Left lobe of liver (tissue), 2 donors: Measurements from ENCODE around the gene KLHL15. TPM values are rescaled to one million over a fixed set of nuclear protein-coding genes. Genes with fewer than 3 reads are reported as not detected.
A peak's percentile ranks its signal among the peaks of the same experiment; 100 is the strongest.
"Not testable (repeated sequence)": the region's sequence is repeated elsewhere in the genome, so short reads cannot be mapped to it uniquely, and the experiment has no call there.

Experiments
- ATAC-seq: fragments of 200-7000 bp; cut with Tn5 transposase; one replicate; pipeline ENCODE4 v1.9.1; 2020; ENCODE audit warnings: mild to moderate bottlenecking, moderate library complexity
- DNase-seq: peaks from one replicate; pipeline ENCODE4 v3.0.0-alpha.2; 2020; ENCODE audit warnings: low spot score
- total RNA-seq: library from RNA; stranded (reverse); gene quantifications from one replicate; pipeline ENCODE4 v1.2.1, GENCODE V29; 2021
- donor health status: DM: no; HTN: no; CAD: no; lungs with moderate emphysema.
- donor health status: DM: no; HTN: yes; CAD: no.

Gene KLHL15
- total RNA-seq: 5.7 TPM

DNA sequence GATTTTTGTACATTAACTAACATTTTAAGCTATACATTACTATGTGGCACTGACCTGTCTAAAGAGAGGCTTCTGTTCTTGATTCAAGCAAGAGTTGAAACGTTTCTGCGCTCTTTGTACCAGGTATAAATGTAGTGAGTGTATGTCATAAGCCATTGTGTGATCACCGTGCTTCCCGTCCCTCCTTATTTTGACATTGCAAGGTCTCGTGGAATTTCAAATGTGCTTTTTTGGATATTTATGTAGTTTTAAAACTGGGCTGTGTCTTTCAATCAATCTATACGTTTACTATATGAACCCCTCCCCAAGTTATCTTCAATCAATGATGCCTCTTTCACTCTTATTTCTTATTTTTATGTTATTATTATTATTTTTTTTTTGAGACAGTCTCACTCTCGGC is at the start of gene KLHL15:
Gene KLHL15 (minus strand): TSS at position 101 of the 400 bp plus-strand sequence. CDS start 20,493 bp downstream, outside the sequence.
- ATAC-seq (no peak), DNase-seq (no peak)

- ATAC-seq: peak; percentile 62
- no peak for DNase-seq
Measured at GRCh38 chrX:24069877-24070276, 42.9 kb upstream of the KLHL15 start.

DNA sequence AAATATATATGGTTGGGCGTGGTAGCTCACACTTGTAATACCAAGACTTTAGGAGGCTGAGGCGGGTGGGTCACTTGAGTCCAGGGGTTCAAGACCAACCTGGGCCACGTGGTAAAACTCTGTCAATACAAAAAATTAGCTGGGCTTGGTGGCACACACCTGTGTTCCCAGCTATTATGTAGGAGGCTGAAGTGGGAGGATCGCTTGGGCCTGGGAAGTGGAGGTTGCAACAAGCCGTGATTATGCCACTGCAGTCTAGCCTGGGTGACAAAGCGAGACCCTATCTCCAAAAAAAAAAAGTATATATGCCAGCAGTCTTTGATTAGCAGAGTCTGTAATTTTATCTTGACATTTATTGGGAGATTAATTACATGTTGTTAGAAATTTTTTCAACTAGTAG is 36.5 kb upstream of the KLHL15 start:
- DNase-seq: no peak
- ATAC-seq: no peak

DNA sequence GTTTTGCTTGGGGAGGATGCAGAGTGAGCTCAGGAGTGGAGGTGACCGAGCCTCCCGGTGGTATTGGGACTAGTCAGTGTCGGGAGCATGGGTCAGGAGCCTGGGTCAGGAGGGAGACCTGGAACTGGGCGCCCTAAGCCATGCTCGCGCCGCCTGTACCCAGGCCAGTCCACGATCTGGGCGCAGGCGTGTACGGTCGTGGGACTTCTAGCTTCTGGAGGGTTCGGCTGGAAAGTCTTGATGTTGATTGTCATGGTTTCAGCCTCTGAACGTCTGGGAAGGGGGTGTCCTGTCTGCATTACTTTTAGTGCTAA is 28.0 kb upstream of the KLHL15 start:
- ATAC-seq (peak; percentile 35), DNase-seq (no peak)

- DNase-seq: peak; percentile 85
- ATAC-seq: peak; percentile 92
Measured at GRCh38 chrX:24054182-24055042, 27.4 kb upstream of the KLHL15 start, which contains the start of gene EIF2S3. EIF2S3 (plus strand) TSS chrX:24054956; CDS start chrX:24054969, 13 bp downstream.

- not testable (repeated sequence) for DNase-seq, ATAC-seq
Measured at GRCh38 chrX:24050522-24051318, 23.7 kb upstream of the KLHL15 start.

DNA sequence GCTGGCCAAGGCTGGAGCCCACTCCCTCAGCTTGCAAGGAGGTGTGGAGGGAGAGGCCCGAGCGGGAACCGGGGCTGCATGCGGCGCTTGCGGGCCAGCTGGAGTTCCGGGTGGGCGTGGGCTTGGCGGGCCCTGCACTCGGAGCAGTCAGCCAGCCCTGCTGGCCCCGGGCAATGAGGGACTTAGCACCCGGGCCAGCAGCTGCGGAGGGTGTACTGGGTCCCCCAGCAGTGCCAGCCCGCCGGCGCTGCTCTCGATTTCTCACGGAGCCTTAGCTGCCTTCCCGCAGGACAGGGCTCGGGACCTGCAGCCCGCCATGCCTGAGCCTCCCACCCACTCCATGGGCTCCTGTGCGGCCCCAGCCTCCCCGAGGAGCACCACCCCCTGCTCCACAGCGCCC is 22.7 kb upstream of the KLHL15 start:
- not testable (repeated sequence) for DNase-seq, ATAC-seq

DNA sequence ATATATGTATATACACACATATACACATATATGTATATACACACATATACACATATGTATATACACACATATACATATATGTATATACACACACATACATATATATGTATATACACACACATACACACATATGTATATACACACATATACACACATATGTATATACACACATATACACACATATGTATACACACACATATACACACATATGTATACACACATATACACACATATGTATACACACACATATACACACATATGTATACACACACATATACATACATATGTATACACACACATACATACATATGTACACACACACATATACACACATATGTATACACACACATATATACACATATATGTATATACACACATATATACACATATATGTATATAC is 19.1 kb upstream of the KLHL15 start:
- ATAC-seq, DNase-seq: not testable (repeated sequence)

GRCh38 chrX:24037729-24038128 is 10.7 kb upstream of the KLHL15 start:
- DNase-seq (no peak), ATAC-seq (no peak)

DNA sequence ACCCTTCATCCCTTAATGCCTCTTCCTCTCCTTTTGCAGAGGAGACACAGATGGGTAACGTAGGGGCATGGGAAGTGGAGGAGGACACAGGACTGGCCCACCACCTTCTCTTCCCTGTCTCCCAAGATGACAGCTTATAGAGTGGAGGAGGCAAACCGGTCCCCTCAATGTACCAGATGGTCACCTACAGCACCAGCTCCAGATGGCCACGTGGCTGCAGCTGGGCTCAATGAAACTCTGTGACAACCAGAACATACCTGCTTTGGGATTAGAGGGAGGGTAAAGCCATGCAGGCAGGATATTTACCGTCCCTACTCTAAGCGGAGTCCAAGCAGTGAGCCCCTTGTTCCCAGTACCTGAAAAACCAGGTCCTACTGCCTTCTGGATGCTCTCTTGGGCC is 7.5 kb upstream of the KLHL15 start:
- DNase-seq (no peak), ATAC-seq (no peak)

DNA sequence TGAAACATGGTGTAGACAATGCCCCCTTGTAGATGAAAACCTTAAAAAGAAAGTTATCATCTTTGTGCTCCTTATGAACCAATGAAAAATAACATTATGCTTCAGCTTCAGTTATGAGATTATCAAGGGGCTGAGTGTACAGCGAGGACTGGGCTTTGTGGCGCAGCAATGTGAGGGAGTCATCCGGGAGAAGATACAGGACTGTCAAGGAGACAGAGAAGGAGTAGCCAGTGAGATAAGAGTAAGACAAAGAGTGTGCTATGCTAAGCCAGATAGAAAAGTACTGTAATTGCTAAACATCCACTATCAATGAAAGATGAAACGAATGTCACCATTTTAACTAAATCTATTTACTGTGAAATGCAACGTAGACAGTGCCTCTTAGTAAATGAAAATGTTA is 3.6 kb upstream of the KLHL15 start:
- ATAC-seq (no peak), DNase-seq (no peak)

- no peak for ATAC-seq
- DNase-seq: no peak
Measured at GRCh38 chrX:24027985-24028384, 999 bp upstream of the KLHL15 start.

GRCh38 chrX:24026432-24026831 is 554 bp downstream of the KLHL15 start:
- ATAC-seq: no peak
- no peak for DNase-seq

DNA sequence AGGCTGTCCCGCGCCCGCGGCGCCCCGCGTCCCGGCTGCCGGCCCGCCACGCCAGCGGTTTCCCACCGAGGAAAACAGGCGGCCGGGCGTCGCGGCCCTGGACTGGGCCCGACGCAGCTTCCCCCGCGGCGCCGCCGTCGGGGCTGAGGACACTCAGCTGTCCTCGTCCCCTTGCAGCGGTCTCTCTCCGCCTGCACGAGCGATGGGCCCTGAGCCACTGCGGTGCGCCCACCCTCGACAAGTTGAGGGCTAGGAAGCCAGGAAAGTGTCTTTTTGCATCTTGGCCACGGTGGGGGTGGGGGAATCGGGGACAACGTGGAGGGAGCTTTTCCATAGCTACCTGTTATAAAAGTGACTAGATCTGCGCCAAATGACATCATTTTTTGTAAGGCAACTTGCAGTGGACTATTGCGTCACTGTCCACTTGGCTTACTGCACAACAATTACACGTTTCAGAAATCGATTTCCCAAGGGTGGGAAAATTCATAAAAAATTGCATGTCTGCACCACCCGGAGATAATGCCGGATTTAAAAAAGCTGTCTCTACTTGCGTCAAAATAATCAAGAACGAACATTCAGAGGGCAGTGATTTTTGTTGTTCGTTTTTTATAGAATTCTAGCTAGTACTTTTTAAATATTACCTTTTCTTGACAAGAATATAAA is 1.1 kb downstream of the KLHL15 start:
- ATAC-seq (peak; percentile 35), DNase-seq (peak; percentile 55)

- ATAC-seq: peak; percentile 92
- peak; percentile 91 for DNase-seq
Measured at GRCh38 chrX:24024819-24025740, 1.9 kb downstream of the KLHL15 start.

DNA sequence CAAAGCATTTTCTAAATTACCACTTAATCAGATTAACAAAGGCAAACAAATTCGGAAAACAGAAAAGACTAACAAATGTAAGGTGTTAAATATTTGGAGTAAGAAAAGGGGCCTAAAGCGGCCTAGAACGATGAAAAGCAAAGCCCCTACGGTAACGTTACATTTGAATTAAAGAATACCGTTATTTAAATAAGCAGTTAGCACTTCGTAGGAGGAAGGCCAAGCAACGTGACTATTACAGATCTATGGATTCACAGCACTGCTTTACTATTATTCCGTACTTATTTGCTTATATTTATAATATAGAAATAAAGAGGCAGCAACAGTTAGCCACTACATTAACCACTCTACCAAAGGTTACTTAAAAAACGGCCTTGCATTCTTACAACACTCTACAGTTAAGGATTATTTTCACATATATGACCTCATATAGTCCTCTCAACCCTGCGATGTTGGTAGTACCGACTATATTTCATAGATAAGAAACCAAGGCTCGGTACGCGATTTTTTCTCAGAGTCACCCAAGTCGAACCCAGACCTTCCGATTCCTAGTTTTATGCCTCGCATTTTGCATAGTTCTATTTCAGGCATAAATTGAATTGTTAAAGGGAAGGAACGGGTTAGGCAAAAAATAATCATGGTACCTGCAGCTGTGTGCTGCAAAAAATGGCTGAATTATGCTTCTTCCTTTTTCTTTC is 2.9 kb downstream of the KLHL15 start:
- no peak for DNase-seq
- no peak for ATAC-seq

GRCh38 chrX:24023544-24023943 is 3.4 kb downstream of the KLHL15 start:
- ATAC-seq: no peak
- no peak for DNase-seq

GRCh38 chrX:24020306-24020876 is 6.6 kb downstream of the KLHL15 start:
- DNase-seq: no peak
- ATAC-seq: no peak

DNA sequence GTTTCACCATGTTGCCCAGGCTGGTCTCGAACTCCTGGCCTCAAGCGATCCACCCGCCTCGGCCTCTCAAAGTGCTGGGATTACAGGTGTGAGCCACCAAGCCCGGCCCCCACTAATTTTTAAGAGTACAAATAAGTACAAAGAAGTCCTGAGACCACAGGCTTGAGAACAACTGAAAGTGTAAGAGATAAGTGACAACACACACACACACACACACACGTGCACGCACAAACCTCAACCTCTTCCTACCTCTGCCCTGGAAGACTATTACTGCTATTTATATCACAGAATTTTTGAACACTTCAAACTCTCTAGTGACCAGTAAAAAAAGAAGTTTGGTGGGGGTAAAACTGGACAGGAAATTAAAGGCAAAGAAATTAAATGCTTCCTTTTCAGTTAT is 7.5 kb downstream of the KLHL15 start:
- ATAC-seq: no peak
- no peak for DNase-seq
